Left ventricle myocardium inferior (tissue), 1 donor: ENCODE results near the gene FAIM. TPM values are rescaled to one million over a fixed set of nuclear protein-coding genes. Genes with fewer than 3 reads are reported as not detected.

Experiments used
- total RNA-seq: library from RNA; stranded (reverse); fragmentation: NEBNext Ultra II Directional; extraction: Animal tissue kit (Norgen Biotek cat#: 25700); gene quantifications from one replicate; pipeline ENCODE4 v1.2.1, GENCODE V29; 2021
- donor health status: DM: no; HTN: yes; CAD: no; lungs with severe emphysema.

Gene FAIM
- total RNA-seq, 1 donor from 2014 or later = 3.1 TPM

Other genes with a start within 250 kb of the FAIM start
- gene ESYT3, start 174.2 kb upstream of the FAIM start, total RNA-seq = 1.0 TPM
- 25.8 TPM for gene CEP70, start 14.5 kb upstream of the FAIM start, total RNA-seq
- gene PIK3CB, start 226.2 kb downstream of the FAIM start, total RNA-seq = 31.5 TPM